Measurements from ENCODE around the gene NVL.
A peak's percentile ranks its signal among the peaks of the same experiment; 100 is the strongest.

The NVL gene

GRCh38 chr1:224223819-224224714, 105.9 kb downstream of the NVL start:
- Histone ChIP-seq H2BK5ac (ENCODE audit: low read length) (no peak overlapping the region), H2AK5ac (ENCODE audit: low read depth, low read length) (no peak overlapping the region), H3K4ac (ENCODE audit: low read length) (no peak overlapping the region), H4K8ac (ENCODE audit: low read depth, low read length) (no peak overlapping the region), H3K9me3 (replicated peaks in 1 of 2; ENCODE audit: control insufficient read depth in 2 of 2, insufficient read depth in 1 of 2, low read depth in 1 of 2, low read length in 2 of 2) (no peaks in the 10 kb centered on the region), H2AFZ (ENCODE audit: low read length) (no peak overlapping the region), H4K91ac (ENCODE audit: low read depth, low read length, poor library complexity) (no peak overlapping the region), H3K4me1 (ENCODE audit: control insufficient read depth in 2 of 2, insufficient read depth in 1 of 2, low read depth in 1 of 2, low read length in 2 of 2) (peaks cover 3 to 8% of the 10 kb centered on the region in 2 donors), H3K36me3 (replicated peaks in 1 of 2; ENCODE audit: control insufficient read depth in 2 of 2, insufficient read depth in 2 of 2, low read length in 2 of 2) (peaks cover 8 to 21% of the 10 kb centered on the region in 2 donors), H2BK120ac (ENCODE audit: low read depth, low read length) (no peak overlapping the region), H3K27me3 (ENCODE audit: control insufficient read depth in 3 of 3, insufficient read depth in 3 of 3, low read depth in 1 of 3, low read length in 3 of 3) (no peaks in the 10 kb centered on the region), H3K79me1 (ENCODE audit: low read depth, low read length) (no peaks in the 10 kb centered on the region), H3K14ac (ENCODE audit: low read length) (no peak overlapping the region), H3K18ac (ENCODE audit: low read length) (no peak overlapping the region), H2BK15ac (ENCODE audit: low read length) (no peak overlapping the region), H3K4me3 (ENCODE audit: low read length in 2 of 2) (no peak overlapping the region), H3K4me2 (ENCODE audit: insufficient read depth, low read length, poor library complexity, severe bottlenecking) (no peak overlapping the region), H3K9ac (ENCODE audit: low read depth, low read length, poor library complexity) (peak overlapping the region; percentile 70), H3K23ac (ENCODE audit: low read depth, low read length, poor library complexity) (no peak overlapping the region), H3K27ac (replicated peaks; ENCODE audit: low read length) (no peak overlapping the region), H2BK12ac (ENCODE audit: low read length) (no peak overlapping the region)
- no peak for DNase-seq (ENCODE audit: low spot score)
- WGBS, 2 donors (ENCODE audit: extremely low coverage in 2 of 2, insufficient read length in 2 of 2, insufficient replicate concordance in 1 of 2): no CpG with 5 or more reads among the region's 12 CpGs

- H3K4me2 ChIP-seq (ENCODE audit: insufficient read depth, low read length, poor library complexity, severe bottlenecking): no peak overlapping the region
- peaks cover 6 to 10% of the 10 kb centered on the region in 2 donors for H3K4me1 ChIP-seq (ENCODE audit: control insufficient read depth in 2 of 2, insufficient read depth in 1 of 2, low read depth in 1 of 2, low read length in 2 of 2)
- H3K23ac ChIP-seq (ENCODE audit: low read depth, low read length, poor library complexity): no peak overlapping the region
- H3K36me3 ChIP-seq (replicated peaks in 1 of 2; ENCODE audit: control insufficient read depth in 2 of 2, insufficient read depth in 2 of 2, low read length in 2 of 2): no peaks in the 10 kb centered on the region
- H2BK120ac ChIP-seq (ENCODE audit: low read depth, low read length): no peak overlapping the region
- H3K14ac ChIP-seq (ENCODE audit: low read length): no peak overlapping the region
- no peak overlapping the region for H2BK12ac ChIP-seq (ENCODE audit: low read length)
- no peak overlapping the region for H2AK5ac ChIP-seq (ENCODE audit: low read depth, low read length)
- no peak for DNase-seq (ENCODE audit: low spot score)
- no peak overlapping the region for H2BK15ac ChIP-seq (ENCODE audit: low read length)
- no peak overlapping the region for H3K4ac ChIP-seq (ENCODE audit: low read length)
- no peak overlapping the region for H3K9ac ChIP-seq (ENCODE audit: low read depth, low read length, poor library complexity)
- H2BK5ac ChIP-seq (ENCODE audit: low read length): no peak overlapping the region
- H3K27ac ChIP-seq (replicated peaks; ENCODE audit: low read length): no peak overlapping the region
- no peaks in the 10 kb centered on the region for H3K9me3 ChIP-seq (replicated peaks in 1 of 2; ENCODE audit: control insufficient read depth in 2 of 2, insufficient read depth in 1 of 2, low read depth in 1 of 2, low read length in 2 of 2)
- H4K91ac ChIP-seq (ENCODE audit: low read depth, low read length, poor library complexity): no peak overlapping the region
- no CpG with 5 or more reads among the region's 7 CpGs for WGBS, 2 donors (ENCODE audit: extremely low coverage in 2 of 2, insufficient read length in 2 of 2, insufficient replicate concordance in 1 of 2)
- H3K27me3 ChIP-seq (ENCODE audit: control insufficient read depth in 3 of 3, insufficient read depth in 3 of 3, low read depth in 1 of 3, low read length in 3 of 3): no peaks in the 10 kb centered on the region
- H4K8ac ChIP-seq (ENCODE audit: low read depth, low read length): no peak overlapping the region
- H3K18ac ChIP-seq (ENCODE audit: low read length): no peak overlapping the region
- H3K4me3 ChIP-seq (ENCODE audit: low read length in 2 of 2): no peak overlapping the region
- no peaks in the 10 kb centered on the region for H3K79me1 ChIP-seq (ENCODE audit: low read depth, low read length)
- peak overlapping the region; percentile 54 for H2AFZ ChIP-seq (ENCODE audit: low read length)
These were observed 110.3 kb downstream of the NVL start for GRCh38 chr1:224219612-224220059.

- H2AK5ac ChIP-seq (ENCODE audit: low read depth, low read length): no peak overlapping the region
- no CpG with 5 or more reads among the region's 5 CpGs for WGBS, 2 donors (ENCODE audit: extremely low coverage in 2 of 2, insufficient read length in 2 of 2, insufficient replicate concordance in 1 of 2)
- H3K27me3 ChIP-seq (ENCODE audit: control insufficient read depth in 3 of 3, insufficient read depth in 3 of 3, low read depth in 1 of 3, low read length in 3 of 3): no peaks in the 10 kb centered on the region
These were observed 110.9 kb downstream of the NVL start for GRCh38 chr1:224219011-224219611.

More at GRCh38 chr1:224219011-224219611, 110.9 kb downstream of the NVL start:
- no peaks in the 10 kb centered on the region for H3K79me1 ChIP-seq (ENCODE audit: low read depth, low read length)
- no peak overlapping the region for H3K4me2 ChIP-seq (ENCODE audit: insufficient read depth, low read length, poor library complexity, severe bottlenecking)
- H3K27ac ChIP-seq (replicated peaks; ENCODE audit: low read length): no peak overlapping the region
- H3K9ac ChIP-seq (ENCODE audit: low read depth, low read length, poor library complexity): no peak overlapping the region
- H3K18ac ChIP-seq (ENCODE audit: low read length): no peak overlapping the region
- H4K91ac ChIP-seq (ENCODE audit: low read depth, low read length, poor library complexity): no peak overlapping the region
- no peak for DNase-seq (ENCODE audit: low spot score)
- H3K23ac ChIP-seq (ENCODE audit: low read depth, low read length, poor library complexity): no peak overlapping the region
- H2BK120ac ChIP-seq (ENCODE audit: low read depth, low read length): no peak overlapping the region
- no peak overlapping the region for H2BK12ac ChIP-seq (ENCODE audit: low read length)
- H2BK5ac ChIP-seq (ENCODE audit: low read length): no peak overlapping the region
- H3K36me3 ChIP-seq (replicated peaks in 1 of 2; ENCODE audit: control insufficient read depth in 2 of 2, insufficient read depth in 2 of 2, low read length in 2 of 2): no peaks in the 10 kb centered on the region
- no peak overlapping the region for H4K8ac ChIP-seq (ENCODE audit: low read depth, low read length)
- H2BK15ac ChIP-seq (ENCODE audit: low read length): no peak overlapping the region
- H3K4me3 ChIP-seq (ENCODE audit: low read length in 2 of 2): no peak overlapping the region
- no peak overlapping the region for H3K14ac ChIP-seq (ENCODE audit: low read length)
- peaks cover 6 to 10% of the 10 kb centered on the region in 2 donors for H3K4me1 ChIP-seq (ENCODE audit: control insufficient read depth in 2 of 2, insufficient read depth in 1 of 2, low read depth in 1 of 2, low read length in 2 of 2)
- no peak overlapping the region for H3K4ac ChIP-seq (ENCODE audit: low read length)
- H3K9me3 ChIP-seq (replicated peaks in 1 of 2; ENCODE audit: control insufficient read depth in 2 of 2, insufficient read depth in 1 of 2, low read depth in 1 of 2, low read length in 2 of 2): no peaks in the 10 kb centered on the region
- H2AFZ ChIP-seq (ENCODE audit: low read length): peak overlapping the region; percentile 54

Data from neuronal stem cell (in vitro differentiated cells).